Sigmoid colon (tissue), 4 donors: ENCODE measurements around the gene HOXD8.

Source experiments
- POLR2A ChIP-seq, 2 donors: fragments of 450-650 bp; IDR thresholded peaks; one replicate each; pipeline ENCODE4 v1.6.1; 2016; ENCODE audit warnings: antibody characterized with exemption in 2 of 2, mild to moderate bottlenecking in 2 of 2, moderate library complexity in 2 of 2
- POLR2AphosphoS5 ChIP-seq, 4 donors: sonication (generic); formaldehyde crosslinking; IDR thresholded peaks; one replicate each; pipeline ENCODE4 v1.6.1; 2017; ENCODE audit warnings: antibody characterized with exemption in 4 of 4
- TF ChIP-seq, protein P1 (sequence below), 4 experiments: fragments of 450-650 bp in 3 of 4; fragments of 200-600 bp in 1 of 4; IDR thresholded peaks; one replicate each; pipeline ENCODE4 v1.5.1; 2016 to 2019; ENCODE audit warnings: antibody characterized with exemption in 4 of 4, mild to moderate bottlenecking in 3 of 4, moderate library complexity in 2 of 4

GRCh38 chr2:176156807-176157498, 27.4 kb downstream of the HOXD8 start, which contains the start of gene HOXD3:
- TF ChIP-seq, protein P1, sequence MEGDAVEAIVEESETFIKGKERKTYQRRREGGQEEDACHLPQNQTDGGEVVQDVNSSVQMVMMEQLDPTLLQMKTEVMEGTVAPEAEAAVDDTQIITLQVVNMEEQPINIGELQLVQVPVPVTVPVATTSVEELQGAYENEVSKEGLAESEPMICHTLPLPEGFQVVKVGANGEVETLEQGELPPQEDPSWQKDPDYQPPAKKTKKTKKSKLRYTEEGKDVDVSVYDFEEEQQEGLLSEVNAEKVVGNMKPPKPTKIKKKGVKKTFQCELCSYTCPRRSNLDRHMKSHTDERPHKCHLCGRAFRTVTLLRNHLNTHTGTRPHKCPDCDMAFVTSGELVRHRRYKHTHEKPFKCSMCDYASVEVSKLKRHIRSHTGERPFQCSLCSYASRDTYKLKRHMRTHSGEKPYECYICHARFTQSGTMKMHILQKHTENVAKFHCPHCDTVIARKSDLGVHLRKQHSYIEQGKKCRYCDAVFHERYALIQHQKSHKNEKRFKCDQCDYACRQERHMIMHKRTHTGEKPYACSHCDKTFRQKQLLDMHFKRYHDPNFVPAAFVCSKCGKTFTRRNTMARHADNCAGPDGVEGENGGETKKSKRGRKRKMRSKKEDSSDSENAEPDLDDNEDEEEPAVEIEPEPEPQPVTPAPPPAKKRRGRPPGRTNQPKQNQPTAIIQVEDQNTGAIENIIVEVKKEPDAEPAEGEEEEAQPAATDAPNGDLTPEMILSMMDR (IDR thresholded peaks at IDR 0.05), result no peak
- TF ChIP-seq POLR2A (IDR thresholded peaks at IDR 0.05) (no peak), POLR2AphosphoS5 (IDR thresholded peaks at IDR 0.05) (no peak)
